ENCODE data around the gene TNFAIP8.

TNFAIP8 gene

DNA sequence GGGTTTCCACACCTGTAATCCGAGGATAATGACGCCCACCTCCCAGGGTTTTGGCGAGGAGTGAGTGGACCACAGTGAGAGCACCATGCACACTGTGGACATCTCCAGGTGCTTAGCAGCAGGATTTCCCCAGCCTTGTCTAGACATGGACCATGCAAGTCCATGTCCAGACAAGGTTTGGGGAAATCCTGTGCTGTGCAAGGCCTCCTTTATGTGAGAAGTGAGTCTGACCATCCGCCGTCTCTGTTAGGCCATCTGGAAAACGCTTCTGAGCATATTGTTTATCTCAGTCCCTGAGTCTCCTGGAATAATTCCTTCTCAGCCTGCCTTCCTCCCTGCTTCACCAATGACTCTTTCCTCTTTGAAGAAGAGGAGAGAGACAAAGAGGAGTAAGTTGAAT is 26.2 kb upstream of the TNFAIP8 start:
- no peak for DNase-seq

DNA sequence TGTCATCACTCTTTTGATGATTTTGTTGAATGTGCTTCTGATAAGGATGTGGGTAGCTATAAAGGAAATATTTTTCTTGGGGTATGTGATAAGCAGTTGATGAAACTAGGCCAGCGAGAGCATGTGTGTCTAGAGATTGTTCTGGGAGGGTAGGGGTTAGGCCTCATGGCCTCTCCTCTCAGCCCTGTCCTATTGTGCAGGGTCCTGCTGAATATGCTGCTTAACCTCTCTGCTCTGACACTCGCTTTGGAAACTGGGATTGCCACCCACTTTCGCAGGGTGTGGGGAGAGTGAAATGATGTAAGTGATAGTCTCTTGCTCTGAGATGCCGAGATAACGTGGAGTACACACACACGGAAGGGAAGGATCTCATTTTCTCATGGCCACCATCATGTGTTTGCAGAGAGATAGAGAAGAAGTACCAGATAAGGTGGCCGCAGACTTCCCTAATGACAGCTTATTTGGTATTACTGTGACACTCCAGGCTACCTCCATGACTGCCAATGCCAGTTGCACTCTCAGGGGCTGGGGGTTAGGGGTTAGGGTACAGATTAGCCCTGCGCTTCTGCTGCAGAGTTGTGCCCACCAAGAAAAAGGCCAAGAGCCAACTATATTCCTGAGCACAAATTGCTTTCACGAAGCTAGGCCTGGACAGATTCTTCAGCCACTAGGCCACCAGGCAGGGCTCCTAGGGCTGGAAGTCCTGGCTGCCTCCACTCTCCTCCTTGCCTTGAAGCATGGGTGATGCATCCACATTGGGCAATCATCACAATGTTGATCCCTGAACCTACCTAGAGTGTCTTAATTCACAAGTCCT is 25.2 kb upstream of the TNFAIP8 start:
- no peak for DNase-seq

- no peak for DNase-seq
These were observed 24.2 kb upstream of the TNFAIP8 start for GRCh38 chr5:119331566-119332095.

GRCh38 chr5:119332208-119332607 is 23.6 kb upstream of the TNFAIP8 start:
- no peak for DNase-seq

DNA sequence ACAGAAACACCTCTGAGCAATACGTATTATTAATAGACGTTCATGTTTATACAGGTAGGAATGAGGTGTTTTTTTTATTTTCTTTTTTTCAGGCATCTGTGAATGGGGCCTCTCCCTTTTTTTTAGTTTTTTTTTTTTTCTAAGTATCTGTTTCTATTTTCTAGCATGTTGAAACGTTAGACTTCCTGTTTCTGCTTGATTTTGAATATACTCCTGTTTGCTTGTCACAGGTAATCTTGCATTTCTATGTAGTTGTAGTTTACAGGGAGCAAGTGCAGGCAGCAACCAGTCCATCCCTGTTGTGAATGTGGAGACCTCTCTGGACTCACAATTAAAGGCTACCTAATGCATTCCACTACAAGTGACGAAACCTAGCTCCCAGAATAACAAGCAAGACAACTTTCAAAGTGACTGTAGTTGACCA is 22.8 kb upstream of the TNFAIP8 start:
- DNase-seq, result no peak

DNA sequence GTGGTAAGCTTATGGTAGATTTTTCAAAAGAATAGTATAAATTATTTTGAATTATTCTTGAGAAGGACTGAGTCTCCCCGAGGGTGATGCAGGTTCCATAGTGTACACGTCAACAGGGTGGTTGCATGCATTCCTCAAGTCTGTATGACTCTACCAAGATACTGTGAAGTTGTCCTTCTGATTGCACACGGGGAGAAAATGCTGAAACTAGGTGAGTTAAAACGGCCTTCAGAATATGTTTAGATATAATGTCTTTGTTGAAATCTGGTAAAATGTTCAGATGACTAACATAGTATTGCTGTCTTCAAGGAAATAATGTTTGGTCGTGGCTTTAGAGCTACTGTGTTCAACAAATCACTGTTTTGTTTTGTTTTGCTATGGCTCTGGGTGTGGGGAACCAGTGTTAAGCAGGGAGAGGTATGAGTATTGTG is 22.4 kb upstream of the TNFAIP8 start:
- DNase-seq, result no peak

DNA sequence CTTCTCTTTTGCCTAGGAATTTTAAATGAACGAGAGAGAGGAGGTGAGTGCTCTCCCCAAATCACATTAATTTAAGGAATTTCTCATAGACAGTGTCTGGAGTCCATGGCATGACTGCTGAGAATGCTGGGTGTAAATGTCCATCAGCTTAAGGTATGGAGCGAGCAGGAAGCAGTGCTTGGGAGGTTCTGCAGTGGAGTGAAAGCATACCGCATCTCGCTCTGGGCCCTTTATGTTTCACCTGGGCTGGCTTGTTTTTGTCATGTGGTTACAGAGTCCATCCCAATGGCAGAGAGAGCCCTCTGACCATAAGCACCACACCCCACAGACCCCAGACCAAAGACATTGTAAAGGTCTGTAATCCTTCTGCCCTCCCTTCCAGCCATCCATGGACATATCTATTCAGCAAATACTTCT is 20.6 kb upstream of the TNFAIP8 start:
- no peak for DNase-seq

- no peak for DNase-seq
These were observed 19.6 kb upstream of the TNFAIP8 start for GRCh38 chr5:119336262-119336661.

DNA sequence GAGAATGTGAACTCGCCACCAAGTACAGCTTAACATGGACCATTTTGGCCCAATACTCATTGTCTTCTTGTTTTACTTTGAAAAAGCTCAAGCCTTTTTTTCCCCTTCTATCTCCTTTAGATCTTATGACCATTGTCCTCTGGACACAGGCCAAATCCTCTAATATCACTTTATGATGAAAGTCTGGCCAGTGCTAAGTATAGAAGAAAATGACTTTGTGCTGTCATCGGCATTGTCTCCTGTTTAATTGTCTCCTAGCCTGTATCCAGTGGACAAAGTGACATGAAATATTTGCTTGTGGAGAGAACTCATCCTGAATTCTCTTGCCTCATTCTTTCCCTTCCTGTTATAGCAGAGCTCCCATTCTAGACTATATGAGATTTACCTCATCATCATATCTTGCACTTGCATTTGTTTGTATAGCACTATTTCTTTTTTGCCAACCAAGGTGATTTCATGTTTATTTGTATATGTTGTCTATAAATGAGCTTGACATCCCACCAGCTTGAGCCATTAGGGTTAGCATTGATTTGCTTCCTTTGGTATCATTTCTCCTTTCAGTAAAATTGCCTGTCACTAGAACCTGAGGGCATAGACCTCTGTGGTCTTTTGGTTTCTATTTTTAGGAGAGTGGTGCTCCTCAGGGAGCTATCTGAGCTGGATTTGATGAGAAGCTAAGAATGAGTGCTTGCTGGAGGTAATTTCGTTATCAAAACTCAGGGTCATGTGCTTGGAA is 18.8 kb upstream of the TNFAIP8 start:
- DNase-seq, result no peak

GRCh38 chr5:119338326-119338946 is 17.4 kb upstream of the TNFAIP8 start:
- DNase-seq, result no peak

DNA sequence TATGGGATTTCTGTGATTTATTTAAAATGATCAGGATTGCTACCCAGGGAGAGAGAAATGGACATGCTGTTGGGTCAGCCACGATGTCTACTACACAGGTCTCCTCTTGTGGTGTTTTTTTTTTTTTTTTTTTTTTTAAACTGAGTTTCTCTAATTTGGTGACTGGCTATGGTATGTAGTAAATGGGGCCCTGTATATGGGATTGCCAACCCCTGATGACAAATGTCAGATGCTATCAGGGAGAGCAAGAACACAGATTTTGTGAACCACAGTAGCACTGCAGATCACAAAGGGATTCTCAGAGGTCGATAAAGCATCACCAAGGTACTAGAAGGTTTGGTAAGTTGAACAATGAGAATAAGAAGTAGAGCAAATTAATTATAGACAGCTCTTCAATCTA is 16.5 kb upstream of the TNFAIP8 start:
- no peak for DNase-seq

GRCh38 chr5:119339965-119340364 is 15.9 kb upstream of the TNFAIP8 start:
- no peak for DNase-seq

GRCh38 chr5:119340597-119341218 is 15.1 kb upstream of the TNFAIP8 start:
- no peak for DNase-seq

GRCh38 chr5:119341452-119342349 is 14.1 kb upstream of the TNFAIP8 start:
- no peak for DNase-seq

- no peak for DNase-seq
These were observed 13.4 kb upstream of the TNFAIP8 start for GRCh38 chr5:119342406-119342805.

DNA sequence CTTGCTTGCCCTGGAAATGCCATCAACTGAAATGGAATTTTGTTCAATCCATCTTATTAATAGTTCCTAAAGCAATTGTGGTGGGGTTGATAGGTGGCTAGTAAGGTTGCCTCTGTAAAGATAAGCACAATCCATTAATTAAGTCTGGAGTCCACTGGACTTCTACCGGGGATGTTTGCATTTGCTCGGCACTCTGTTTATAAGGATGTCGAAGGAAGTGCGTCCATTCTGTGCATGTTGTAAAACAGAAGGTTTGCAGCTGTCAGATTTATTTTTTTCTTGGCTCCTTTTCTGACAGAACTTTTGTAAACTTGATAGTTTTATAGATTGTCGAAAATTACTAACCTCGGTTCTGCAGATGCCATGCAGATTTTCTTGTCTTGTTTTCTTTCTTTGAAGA is 12.8 kb upstream of the TNFAIP8 start:
- DNase-seq, result no peak

DNA sequence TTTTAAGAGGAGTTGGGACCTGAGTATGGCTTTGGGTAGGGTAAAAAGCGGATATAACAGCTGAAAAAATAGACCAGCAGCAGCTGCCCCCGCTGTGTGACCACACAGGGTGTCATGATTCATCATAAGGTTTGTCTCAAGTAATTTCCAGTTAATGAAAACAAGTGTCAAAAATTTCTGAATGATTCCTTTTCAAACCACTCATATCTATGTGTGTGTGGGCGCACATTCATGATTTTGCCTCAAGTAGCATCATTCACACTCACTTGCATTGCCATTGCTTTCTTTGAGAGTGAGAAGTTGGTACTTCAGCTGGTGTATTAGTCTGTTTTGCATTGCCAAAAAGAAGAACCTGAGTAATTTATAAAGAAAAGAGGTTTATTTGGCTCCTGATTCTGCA is 12.1 kb upstream of the TNFAIP8 start:
- DNase-seq, result no peak

DNA sequence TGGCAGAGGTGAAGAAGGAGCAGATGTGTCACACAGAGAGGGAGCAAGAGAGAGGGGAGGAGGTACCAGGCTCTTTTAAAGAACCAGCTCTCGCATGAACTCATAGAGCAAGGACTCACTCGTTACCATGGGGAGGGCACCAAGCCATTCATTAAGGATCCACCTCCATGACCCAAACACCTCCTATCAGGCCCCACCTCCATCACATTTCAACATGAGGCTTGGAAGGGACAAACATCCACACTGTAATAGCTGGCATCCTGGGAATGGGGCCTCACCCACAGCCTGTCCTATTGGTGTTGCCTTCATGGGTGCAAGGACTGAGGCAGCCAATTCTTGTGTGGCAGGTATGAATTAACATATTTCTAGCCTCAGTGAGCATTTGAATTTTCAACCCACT is 11.6 kb upstream of the TNFAIP8 start:
- no peak for DNase-seq

GRCh38 chr5:119345861-119346260 is 10.0 kb upstream of the TNFAIP8 start:
- no peak for DNase-seq

DNA sequence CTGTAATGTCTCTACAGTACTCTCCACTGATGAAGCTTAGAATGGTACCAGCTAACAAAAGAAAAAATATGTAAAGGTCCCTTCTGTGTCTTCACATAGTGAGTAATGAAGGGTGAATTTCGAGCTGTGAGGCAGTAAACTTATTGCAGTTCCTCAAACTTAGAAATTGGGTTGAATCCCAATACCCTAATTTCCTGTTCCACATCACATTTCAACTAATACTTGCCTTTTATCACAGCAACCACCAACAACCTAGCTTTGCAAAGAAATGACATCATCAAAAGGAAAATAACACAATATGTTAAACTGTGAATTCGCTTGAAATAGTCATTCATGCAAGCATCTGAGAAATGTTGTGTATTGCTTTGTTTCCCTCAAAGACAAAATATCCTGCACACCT is 9.4 kb upstream of the TNFAIP8 start:
- DNase-seq, result no peak

DNA sequence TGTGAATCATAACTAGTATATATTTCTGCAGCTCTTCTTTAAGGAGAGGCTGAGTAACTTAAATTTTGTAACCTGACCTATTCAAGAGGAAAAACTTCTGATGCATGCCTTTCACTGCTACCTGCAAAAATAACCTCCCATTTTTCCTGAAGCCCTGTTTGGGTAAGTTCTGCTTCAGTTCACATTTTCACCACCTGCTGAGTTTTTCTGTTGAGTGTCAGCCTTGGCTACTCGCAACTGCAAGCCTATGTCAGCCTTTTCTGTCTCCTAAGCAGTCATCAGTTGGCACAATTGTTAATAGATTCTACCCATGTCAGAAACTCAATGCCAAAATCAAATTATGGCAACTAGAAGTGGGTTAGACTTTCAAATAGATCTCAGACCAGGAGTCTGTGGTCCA is 8.2 kb upstream of the TNFAIP8 start:
- DNase-seq, result no peak

GRCh38 chr5:119347991-119348390 is 7.8 kb upstream of the TNFAIP8 start:
- no peak for DNase-seq
